ENCODE results near the gene TEKTIP1. TPM values are rescaled to one million over a fixed set of nuclear protein-coding genes. Genes with fewer than 3 reads are reported as not detected.
A peak's percentile ranks its signal among the peaks of the same experiment; 100 is the strongest.

TEKTIP1 gene
- total and polyA plus RNA-seq, 7 donors, result 1.4 to 1.5 TPM; not detected in 5

- H3K27me3 ChIP-seq, result no peaks in the 10 kb centered on the region
- H3K36me3 ChIP-seq, result peaks cover under 1 to 39% (median 19%) of the 10 kb centered on the region in 4 donors
- TF ChIP-seq, protein P1, sequence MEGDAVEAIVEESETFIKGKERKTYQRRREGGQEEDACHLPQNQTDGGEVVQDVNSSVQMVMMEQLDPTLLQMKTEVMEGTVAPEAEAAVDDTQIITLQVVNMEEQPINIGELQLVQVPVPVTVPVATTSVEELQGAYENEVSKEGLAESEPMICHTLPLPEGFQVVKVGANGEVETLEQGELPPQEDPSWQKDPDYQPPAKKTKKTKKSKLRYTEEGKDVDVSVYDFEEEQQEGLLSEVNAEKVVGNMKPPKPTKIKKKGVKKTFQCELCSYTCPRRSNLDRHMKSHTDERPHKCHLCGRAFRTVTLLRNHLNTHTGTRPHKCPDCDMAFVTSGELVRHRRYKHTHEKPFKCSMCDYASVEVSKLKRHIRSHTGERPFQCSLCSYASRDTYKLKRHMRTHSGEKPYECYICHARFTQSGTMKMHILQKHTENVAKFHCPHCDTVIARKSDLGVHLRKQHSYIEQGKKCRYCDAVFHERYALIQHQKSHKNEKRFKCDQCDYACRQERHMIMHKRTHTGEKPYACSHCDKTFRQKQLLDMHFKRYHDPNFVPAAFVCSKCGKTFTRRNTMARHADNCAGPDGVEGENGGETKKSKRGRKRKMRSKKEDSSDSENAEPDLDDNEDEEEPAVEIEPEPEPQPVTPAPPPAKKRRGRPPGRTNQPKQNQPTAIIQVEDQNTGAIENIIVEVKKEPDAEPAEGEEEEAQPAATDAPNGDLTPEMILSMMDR (IDR thresholded peaks at IDR 0.05), result no peak
- no peak for TF ChIP-seq EP300 (IDR thresholded peaks at IDR 0.05)
- TF ChIP-seq POLR2A (IDR thresholded peaks at IDR 0.05), result no peak
- no peak for TF ChIP-seq POLR2AphosphoS5 (IDR thresholded peaks at IDR 0.05)
- 84 to 88% methylated on average over 25 of the region's 25 CpGs for WGBS, 2 donors
- H3K4me1 ChIP-seq, result peaks cover 0 to 6% (median 2%) of the 10 kb centered on the region in 4 donors
- no peak overlapping the region for H3K27ac ChIP-seq
- intact Hi-C loops (cut with DNase I), result no loop called here
- H3K9me3 ChIP-seq, result no peaks in the 10 kb centered on the region
- H3K4me3 ChIP-seq, result no peak overlapping the region
- DNase-seq, result no peak
Observed at GRCh38 chr19:3538258-3538929, 580 bp upstream of the TEKTIP1 start.

GRCh38 chr19:3539756-3540118, 763 bp downstream of the TEKTIP1 start:
- H3K4me1 ChIP-seq, result peaks cover 0 to 6% (median 2%) of the 10 kb centered on the region in 4 donors
- no peaks in the 10 kb centered on the region for H3K9me3 ChIP-seq
- intact Hi-C loops (cut with DNase I), result no loop called here
- no peak overlapping the region for H3K27ac ChIP-seq
- no peaks in the 10 kb centered on the region for H3K27me3 ChIP-seq
- TF ChIP-seq POLR2A (IDR thresholded peaks at IDR 0.05) (no peak), EP300 (IDR thresholded peaks at IDR 0.05) (no peak), POLR2AphosphoS5 (IDR thresholded peaks at IDR 0.05) (no peak)
- TF ChIP-seq, protein P1 (IDR thresholded peaks at IDR 0.05), result no peak
- no peak for DNase-seq
- WGBS, 2 donors, result 94 to 98% methylated on average over 1 of the region's 1 CpG
- H3K4me3 ChIP-seq, result no peak overlapping the region
- peaks cover 0 to 31% (median 10%) of the 10 kb centered on the region in 4 donors for H3K36me3 ChIP-seq

GRCh38 chr19:3543150-3544057, 4.4 kb downstream of the TEKTIP1 start:
- no peaks in the 10 kb centered on the region for H3K9me3 ChIP-seq
- peak; percentile 67 for DNase-seq
- no peak overlapping the region for H3K27ac ChIP-seq
- TF ChIP-seq EP300 (IDR thresholded peaks at IDR 0.05), result no peak
- TF ChIP-seq, protein P1 (IDR thresholded peaks at IDR 0.05), result no peak
- TF ChIP-seq POLR2A (IDR thresholded peaks at IDR 0.05), result no peak
- no peak for TF ChIP-seq POLR2AphosphoS5 (IDR thresholded peaks at IDR 0.05)
- peaks cover 0 to 6% (median 0%) of the 10 kb centered on the region in 4 donors for H3K4me1 ChIP-seq
- H3K4me3 ChIP-seq, result no peak overlapping the region
- WGBS, 2 donors, result 79 to 90% methylated on average over 47 of the region's 47 CpGs
- peaks cover 0 to 22% (median 0%) of the 10 kb centered on the region in 4 donors for H3K36me3 ChIP-seq
- H3K27me3 ChIP-seq, result no peaks in the 10 kb centered on the region
- intact Hi-C loops (cut with DNase I), result no loop called here

GRCh38 chr19:3544058-3544376, 5.0 kb downstream of the TEKTIP1 start:
- H3K36me3 ChIP-seq, result peaks cover 0 to 22% (median 0%) of the 10 kb centered on the region in 4 donors
- intact Hi-C loops (cut with DNase I), result no loop called here
- H3K27ac ChIP-seq, result no peak overlapping the region
- no peaks in the 10 kb centered on the region for H3K9me3 ChIP-seq
- DNase-seq, result no peak
- 87 to 88% methylated on average over 9 of the region's 9 CpGs for WGBS, 2 donors
- no peak overlapping the region for H3K4me3 ChIP-seq
- no peak for TF ChIP-seq POLR2A (IDR thresholded peaks at IDR 0.05)
- TF ChIP-seq, protein P1 (IDR thresholded peaks at IDR 0.05), result no peak
- TF ChIP-seq POLR2AphosphoS5 (IDR thresholded peaks at IDR 0.05), result no peak
- TF ChIP-seq EP300 (IDR thresholded peaks at IDR 0.05), result no peak
- H3K27me3 ChIP-seq, result no peaks in the 10 kb centered on the region
- H3K4me1 ChIP-seq, result peaks cover 0 to 2% (median 0%) of the 10 kb centered on the region in 4 donors
